Liver (tissue), 9 donors: ENCODE data around the gene DOCK6. TPM values are rescaled to one million over a fixed set of nuclear protein-coding genes. Genes with fewer than 3 reads are reported as not detected.

Experiments used
- DNase-seq: peaks from one replicate; pipeline ENCODE4 v3.0.0-alpha.2; 2017; ENCODE audit warnings: low spot score
- H3K27ac ChIP-seq, 2 donors: one replicate each; pipeline ENCODE4 v1.7.0; 2013; ENCODE audit warnings: inconsistent platforms in 2 of 2, low read length in 2 of 2, control low read depth in 1 of 2, low read depth in 1 of 2, mild to moderate bottlenecking in 1 of 2
- H3K27me3 ChIP-seq, 4 donors: one replicate each; pipeline versions ENCODE4 v1.6.1 to v1.7.0; 2013; ENCODE audit warnings: low read length in 3 of 4, inconsistent platforms in 1 of 4, mild to moderate bottlenecking in 1 of 4, moderate library complexity in 1 of 4; ENCODE audit not compliant: control insufficient read depth in 4 of 4, insufficient read depth in 4 of 4
- H3K36me3 ChIP-seq, 4 donors: one replicate each; pipeline versions ENCODE4 v1.6.1 to v1.7.0; 2013; ENCODE audit warnings: low read length in 3 of 4, mild to moderate bottlenecking in 3 of 4, low read depth in 1 of 4, moderate library complexity in 1 of 4; ENCODE audit not compliant: control insufficient read depth in 4 of 4, insufficient read depth in 3 of 4
- H3K4me1 ChIP-seq, 4 donors: one replicate each; pipeline versions ENCODE4 v1.6.1 to v1.7.0; 2013; ENCODE audit warnings: low read length in 3 of 4, mild to moderate bottlenecking in 3 of 4, moderate library complexity in 1 of 4; ENCODE audit not compliant: control insufficient read depth in 4 of 4, insufficient read depth in 4 of 4
- H3K4me3 ChIP-seq, 3 donors: one replicate each; pipeline versions ENCODE4 v1.6.1 to v1.7.0; 2013; ENCODE audit warnings: low read length in 3 of 3, control low read depth in 1 of 3, low read depth in 1 of 3, mild to moderate bottlenecking in 1 of 3
- H3K9ac ChIP-seq, 2 donors: one replicate each; pipeline ENCODE4 v1.7.0; 2013; ENCODE audit warnings: low read length in 2 of 2, mild to moderate bottlenecking in 2 of 2, moderate library complexity in 2 of 2, control low read depth in 1 of 2, low read depth in 1 of 2
- H3K9me3 ChIP-seq, 4 donors: one replicate each; pipeline versions ENCODE4 v1.6.1 to v1.7.0; 2013; ENCODE audit warnings: low read length in 3 of 4; ENCODE audit not compliant: control insufficient read depth in 4 of 4
- CTCF ChIP-seq: fragments of 150-350 bp; IDR thresholded peaks from 2 replicates; pipeline ENCODE4 v1.5.1; 2017; ENCODE audit warnings: improper control_type of control experiment, low read depth, low read length; ENCODE audit not compliant: missing input control
- EGR1 ChIP-seq, 2 donors: IDR thresholded peaks; 2 replicates each; pipeline ENCODE4 v1.6.1; 2016 to 2018; ENCODE audit warnings: antibody characterized with exemption in 2 of 2, low read depth in 2 of 2
- FOXA1 ChIP-seq: IDR thresholded peaks from 2 replicates; pipeline ENCODE4 v1.6.1; 2016; ENCODE audit warnings: antibody characterized with exemption
- FOXA2 ChIP-seq: IDR thresholded peaks from 2 replicates; pipeline ENCODE4 v1.6.1; 2016; ENCODE audit warnings: antibody characterized with exemption
- GABPA ChIP-seq, 2 donors: IDR thresholded peaks in 1 of 2; conservative IDR thresholded peaks in 1 of 2; 2 replicates each; pipeline ENCODE4 v1.6.1; 2016; ENCODE audit warnings: antibody characterized with exemption in 2 of 2, mild to moderate bottlenecking in 1 of 2, moderate library complexity in 1 of 2
- HNF4A ChIP-seq, 2 donors: conservative IDR thresholded peaks; 2 replicates each; pipeline ENCODE4 v1.6.1; 2016; ENCODE audit warnings: antibody characterized with exemption in 2 of 2, mild to moderate bottlenecking in 2 of 2
- HNF4G ChIP-seq: IDR thresholded peaks from 2 replicates; pipeline ENCODE4 v1.6.1; 2016; ENCODE audit warnings: antibody characterized with exemption
- JUND ChIP-seq, 2 donors: IDR thresholded peaks; 2 replicates each; pipeline ENCODE4 v1.6.1; 2016; ENCODE audit warnings: antibody characterized with exemption in 2 of 2
- MAX ChIP-seq: IDR thresholded peaks from 2 replicates; pipeline ENCODE4 v1.6.1; 2016; ENCODE audit warnings: antibody characterized with exemption
- NR2F2 ChIP-seq: IDR thresholded peaks from 2 replicates; pipeline ENCODE4 v1.6.1; 2016; ENCODE audit warnings: antibody characterized with exemption
- RAD21 ChIP-seq, 2 donors: IDR thresholded peaks; 2 replicates each; pipeline ENCODE4 v1.6.1; 2016; ENCODE audit warnings: antibody characterized with exemption in 2 of 2, mild to moderate bottlenecking in 2 of 2
- REST ChIP-seq: IDR thresholded peaks from 2 replicates; pipeline ENCODE4 v1.6.1; 2016; ENCODE audit warnings: antibody characterized with exemption, mild to moderate bottlenecking
- RXRA ChIP-seq, 2 donors: IDR thresholded peaks; 2 replicates each; pipeline ENCODE4 v1.6.1; 2017 to 2018; ENCODE audit warnings: antibody characterized with exemption in 2 of 2, mild to moderate bottlenecking in 1 of 2
- SP1 ChIP-seq: IDR thresholded peaks from 2 replicates; pipeline ENCODE4 v1.6.1; 2018; ENCODE audit warnings: antibody characterized with exemption, mild to moderate bottlenecking
- YY1 ChIP-seq: IDR thresholded peaks from 2 replicates; pipeline ENCODE4 v1.6.1; 2016; ENCODE audit warnings: antibody characterized with exemption, mild to moderate bottlenecking
- WGBS: extraction: QIAGEN DNeasy Blood & Tissue Kit; methylation state at CpG from one replicate; pipeline ENCODE4 v1.1.7; 2013; 5-methylcytosine and 5-hydroxymethylcytosine counted together
- polyA plus RNA-seq, 2 donors: library from polyadenylated mRNA; stranded (reverse) in 1 of 2; unstranded in 1 of 2; fragments of 200-250 nt in 1 of 2; fragments of >200 nt in 1 of 2; fragmentation: Nextera tagmentation in 1 of 2; extraction: Ambion mirVana in 1 of 2; gene quantifications; one replicate each; pipeline versions ENCODE4 v1.2.1 to v1.2.3, GENCODE V29; 2013 to 2015
- total RNA-seq, 2 donors: library from RNA; depleted of rRNA; stranded (reverse); fragments of >200 nt; gene quantifications; one replicate each; pipeline ENCODE4 v1.2.3, GENCODE V29; 2014
- TF ChIP-seq, protein P1 (sequence below): IDR thresholded peaks from 2 replicates; pipeline ENCODE4 v1.6.1; 2016; ENCODE audit warnings: antibody characterized with exemption
- TF ChIP-seq, protein P2 (sequence below): IDR thresholded peaks from 2 replicates; pipeline ENCODE4 v1.6.1; 2016; ENCODE audit warnings: antibody characterized with exemption
- donor health status: healthy.
- donor health status: healthy.
- donor health status: healthy.
- donor health status: healthy.
- donor health status: healthy.

The DOCK6 gene
- total and polyA plus RNA-seq, 4 donors = 4.9 to 15.8 (median 13.7) TPM

DNA sequence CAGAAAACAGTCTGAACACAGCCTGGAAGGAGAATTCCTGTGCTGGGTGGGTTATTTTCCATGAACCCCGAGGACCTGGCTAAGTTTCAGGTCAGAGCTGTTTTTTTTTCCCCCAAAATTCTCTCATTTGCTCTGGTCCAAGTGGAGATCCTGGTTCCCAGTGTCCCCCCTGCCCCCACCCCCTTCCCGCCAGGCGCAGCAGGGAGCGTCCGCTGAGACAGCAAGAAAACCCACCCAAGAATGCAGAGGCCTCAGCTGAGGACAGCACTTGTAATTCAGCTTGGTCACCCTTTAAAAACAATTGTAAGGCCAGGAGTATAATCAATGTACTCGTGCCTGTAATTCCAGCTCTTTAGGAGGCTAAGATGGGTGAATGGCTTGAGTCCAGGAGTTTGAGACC, 22.2 kb upstream of the DOCK6 start:
- Histone ChIP-seq H3K27ac (no peak overlapping the region), H3K4me1 (no peaks in the 10 kb centered on the region), H3K36me3 (no peaks in the 10 kb centered on the region), H3K9me3 (no peaks in the 10 kb centered on the region), H3K9ac (no peak overlapping the region), H3K4me3 (no peak overlapping the region), H3K27me3 (no peaks in the 10 kb centered on the region)
- TF ChIP-seq GABPA (IDR thresholded peaks at IDR 0.05 in 1 of 2, conservative IDR thresholded peaks at IDR 0.05 in 1 of 2) (no peak), HNF4A (conservative IDR thresholded peaks at IDR 0.05) (no peak), HNF4G (no peak), NR2F2 (no peak), FOXA2 (no peak), RAD21 (IDR thresholded peaks at IDR 0.05) (no peak), YY1 (no peak), JUND (IDR thresholded peaks at IDR 0.05) (no peak), FOXA1 (no peak), CTCF (no peak), SP1 (no peak), REST (no peak), EGR1 (IDR thresholded peaks at IDR 0.05; ENCODE audit: low read depth in 2 of 2) (no peak)
- TF ChIP-seq, protein P1, sequence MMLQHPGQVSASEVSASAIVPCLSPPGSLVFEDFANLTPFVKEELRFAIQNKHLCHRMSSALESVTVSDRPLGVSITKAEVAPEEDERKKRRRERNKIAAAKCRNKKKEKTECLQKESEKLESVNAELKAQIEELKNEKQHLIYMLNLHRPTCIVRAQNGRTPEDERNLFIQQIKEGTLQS = no peak
- TF ChIP-seq, protein P2, sequence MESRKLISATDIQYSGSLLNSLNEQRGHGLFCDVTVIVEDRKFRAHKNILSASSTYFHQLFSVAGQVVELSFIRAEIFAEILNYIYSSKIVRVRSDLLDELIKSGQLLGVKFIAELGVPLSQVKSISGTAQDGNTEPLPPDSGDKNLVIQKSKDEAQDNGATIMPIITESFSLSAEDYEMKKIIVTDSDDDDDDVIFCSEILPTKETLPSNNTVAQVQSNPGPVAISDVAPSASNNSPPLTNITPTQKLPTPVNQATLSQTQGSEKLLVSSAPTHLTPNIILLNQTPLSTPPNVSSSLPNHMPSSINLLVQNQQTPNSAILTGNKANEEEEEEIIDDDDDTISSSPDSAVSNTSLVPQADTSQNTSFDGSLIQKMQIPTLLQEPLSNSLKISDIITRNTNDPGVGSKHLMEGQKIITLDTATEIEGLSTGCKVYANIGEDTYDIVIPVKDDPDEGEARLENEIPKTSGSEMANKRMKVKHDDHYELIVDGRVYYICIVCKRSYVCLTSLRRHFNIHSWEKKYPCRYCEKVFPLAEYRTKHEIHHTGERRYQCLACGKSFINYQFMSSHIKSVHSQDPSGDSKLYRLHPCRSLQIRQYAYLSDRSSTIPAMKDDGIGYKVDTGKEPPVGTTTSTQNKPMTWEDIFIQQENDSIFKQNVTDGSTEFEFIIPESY = no peak
- no peak for DNase-seq
- WGBS = 77% methylated on average over 6 of the region's 6 CpGs

DNA sequence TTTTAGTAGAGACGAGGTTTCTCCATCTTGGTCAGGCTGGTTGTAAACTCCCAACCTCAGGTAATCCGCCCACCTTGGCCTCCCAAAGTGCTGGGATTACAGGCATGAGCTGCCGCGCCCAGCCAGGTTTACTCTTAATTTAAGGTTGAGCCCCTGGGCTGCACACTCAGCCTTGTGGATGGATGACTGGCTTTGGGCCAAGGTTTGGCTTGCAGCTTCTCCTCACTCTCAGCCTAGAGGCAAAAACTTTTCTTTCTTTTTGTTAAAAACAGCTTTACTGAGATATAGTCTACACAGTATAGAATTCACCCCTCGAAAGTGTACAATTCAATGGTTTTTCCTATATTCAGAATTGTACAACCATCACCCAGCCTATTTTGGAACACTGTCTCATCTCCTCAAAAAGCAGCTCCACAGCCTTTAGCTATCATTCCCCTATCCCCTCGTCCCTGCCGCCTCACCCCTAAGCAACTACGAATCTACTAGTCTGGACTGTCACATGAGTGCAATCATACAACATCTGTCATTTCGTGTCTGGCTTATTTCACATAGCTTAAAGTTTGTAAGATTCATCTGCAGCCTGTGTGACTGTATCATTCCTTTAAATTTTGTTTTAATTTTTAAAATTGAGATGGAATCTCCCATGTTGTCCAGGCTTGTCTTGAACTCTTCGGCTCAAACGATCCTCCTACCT, 19.2 kb upstream of the DOCK6 start:
- H3K36me3 ChIP-seq = no peaks in the 10 kb centered on the region
- DNase-seq = no peak
- no peak overlapping the region for H3K27ac ChIP-seq
- H3K27me3 ChIP-seq = no peaks in the 10 kb centered on the region
- no peaks in the 10 kb centered on the region for H3K4me1 ChIP-seq
- no peaks in the 10 kb centered on the region for H3K9me3 ChIP-seq
- no peak overlapping the region for H3K4me3 ChIP-seq
- 78% methylated on average over 11 of the region's 11 CpGs for WGBS
- no peak overlapping the region for H3K9ac ChIP-seq
- TF ChIP-seq EGR1 (IDR thresholded peaks at IDR 0.05; ENCODE audit: low read depth in 2 of 2) = no peak
- no peak for TF ChIP-seq MAX
- TF ChIP-seq NR2F2 = no peak
- TF ChIP-seq HNF4A (conservative IDR thresholded peaks at IDR 0.05) = no peak
- TF ChIP-seq RXRA (IDR thresholded peaks at IDR 0.05) = no peak
- TF ChIP-seq REST = no peak
- TF ChIP-seq, protein P1 = no peak
- TF ChIP-seq RAD21 (IDR thresholded peaks at IDR 0.05) = no peak
- TF ChIP-seq, protein P2 = no peak
